Suprapubic skin (tissue), 4 donors: ENCODE data around the gene SCAANT1. TPM values are rescaled to one million over a fixed set of nuclear protein-coding genes. Genes with fewer than 3 reads are reported as not detected.

Experiments used
- DNase-seq, 2 donors: peaks; one replicate each; pipeline ENCODE4 v3.0.0-alpha.2; 2019; ENCODE audit warnings: low spot score in 2 of 2
- H3K27ac ChIP-seq: fragments of 200-600 bp; sonication (generic); one replicate; pipeline ENCODE4 v1.5.1; 2019
- H3K27me3 ChIP-seq: fragments of 200-600 bp; sonication (generic); one replicate; pipeline ENCODE4 v1.5.1; 2019
- H3K36me3 ChIP-seq: fragments of 200-600 bp; sonication (generic); one replicate; pipeline ENCODE4 v1.5.1; 2019
- H3K4me1 ChIP-seq: fragments of 200-600 bp; sonication (generic); one replicate; pipeline ENCODE4 v1.5.1; 2019
- H3K4me3 ChIP-seq: fragments of 200-600 bp; sonication (generic); one replicate; pipeline ENCODE4 v1.5.1; 2019; ENCODE audit warnings: mild to moderate bottlenecking
- H3K9me3 ChIP-seq: fragments of 200-600 bp; sonication (generic); one replicate; pipeline ENCODE4 v1.5.1; 2019
- EP300 ChIP-seq: sonication (generic); formaldehyde crosslinking; IDR thresholded peaks from one replicate; pipeline ENCODE4 v1.6.1; 2017; ENCODE audit warnings: antibody characterized with exemption
- POLR2A ChIP-seq, 2 donors: fragments of 450-650 bp; IDR thresholded peaks; one replicate each; pipeline ENCODE4 v1.6.1; 2017; ENCODE audit warnings: antibody characterized with exemption in 2 of 2, mild to moderate bottlenecking in 2 of 2, moderate library complexity in 2 of 2
- POLR2AphosphoS5 ChIP-seq, 3 donors: sonication (generic); formaldehyde crosslinking; IDR thresholded peaks; one replicate each; pipeline ENCODE4 v1.6.1; 2017; ENCODE audit warnings: antibody characterized with exemption in 3 of 3
- WGBS: methylation state at CpG from one replicate; pipeline ENCODE4 v1.1.5; 2018; 5-methylcytosine and 5-hydroxymethylcytosine counted together
- total RNA-seq, 4 donors: library from RNA; depleted of rRNA; stranded (reverse); fragments of >200 nt; gene quantifications; one replicate each; pipeline ENCODE4 v1.1.0, GENCODE V29; 2016
- TF ChIP-seq, protein P1 (sequence below), 2 donors: fragments of 200-600 bp in 1 of 2; fragments of 450-650 bp in 1 of 2; sonication (generic) in 1 of 2; IDR thresholded peaks; one replicate each; pipeline ENCODE4 v1.5.1; 2016 to 2019; ENCODE audit warnings: antibody characterized with exemption in 2 of 2, mild to moderate bottlenecking in 1 of 2, moderate library complexity in 1 of 2

The SCAANT1 gene
- total RNA-seq, 4 donors from 2014 or later = not detected

DNA sequence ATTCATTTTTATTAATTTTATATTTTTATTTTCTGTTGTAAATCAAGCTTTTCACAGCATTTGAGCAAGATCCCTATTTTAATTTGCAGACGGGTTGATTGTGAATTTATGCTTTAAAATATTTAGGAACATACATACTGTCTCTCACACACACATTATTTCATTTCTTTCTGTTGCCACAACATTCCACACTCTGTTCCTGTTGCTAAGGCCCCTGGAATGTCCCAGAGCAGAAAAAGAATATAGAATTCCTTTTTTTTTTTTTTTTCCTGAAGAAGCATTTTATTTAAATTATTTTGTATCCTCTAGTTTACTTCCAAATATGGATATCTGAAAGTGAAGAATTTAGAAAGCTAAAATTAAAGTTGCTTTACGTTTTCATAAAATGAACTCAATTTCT, 36.8 kb upstream of the SCAANT1 start:
- Histone ChIP-seq H3K36me3 (no peaks in the 10 kb centered on the region), H3K4me3 (no peak overlapping the region), H3K9me3 (no peaks in the 10 kb centered on the region), H3K4me1 (peaks cover 20% of the 10 kb centered on the region), H3K27ac (no peak overlapping the region), H3K27me3 (no peaks in the 10 kb centered on the region)
- no peak for DNase-seq
- 76% methylated on average over 2 of the region's 2 CpGs for WGBS
- TF ChIP-seq POLR2A (IDR thresholded peaks at IDR 0.05) (no peak), EP300 (no peak), POLR2AphosphoS5 (IDR thresholded peaks at IDR 0.05) (no peak)
- TF ChIP-seq, protein P1, sequence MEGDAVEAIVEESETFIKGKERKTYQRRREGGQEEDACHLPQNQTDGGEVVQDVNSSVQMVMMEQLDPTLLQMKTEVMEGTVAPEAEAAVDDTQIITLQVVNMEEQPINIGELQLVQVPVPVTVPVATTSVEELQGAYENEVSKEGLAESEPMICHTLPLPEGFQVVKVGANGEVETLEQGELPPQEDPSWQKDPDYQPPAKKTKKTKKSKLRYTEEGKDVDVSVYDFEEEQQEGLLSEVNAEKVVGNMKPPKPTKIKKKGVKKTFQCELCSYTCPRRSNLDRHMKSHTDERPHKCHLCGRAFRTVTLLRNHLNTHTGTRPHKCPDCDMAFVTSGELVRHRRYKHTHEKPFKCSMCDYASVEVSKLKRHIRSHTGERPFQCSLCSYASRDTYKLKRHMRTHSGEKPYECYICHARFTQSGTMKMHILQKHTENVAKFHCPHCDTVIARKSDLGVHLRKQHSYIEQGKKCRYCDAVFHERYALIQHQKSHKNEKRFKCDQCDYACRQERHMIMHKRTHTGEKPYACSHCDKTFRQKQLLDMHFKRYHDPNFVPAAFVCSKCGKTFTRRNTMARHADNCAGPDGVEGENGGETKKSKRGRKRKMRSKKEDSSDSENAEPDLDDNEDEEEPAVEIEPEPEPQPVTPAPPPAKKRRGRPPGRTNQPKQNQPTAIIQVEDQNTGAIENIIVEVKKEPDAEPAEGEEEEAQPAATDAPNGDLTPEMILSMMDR (IDR thresholded peaks at IDR 0.05) = no peak

DNA sequence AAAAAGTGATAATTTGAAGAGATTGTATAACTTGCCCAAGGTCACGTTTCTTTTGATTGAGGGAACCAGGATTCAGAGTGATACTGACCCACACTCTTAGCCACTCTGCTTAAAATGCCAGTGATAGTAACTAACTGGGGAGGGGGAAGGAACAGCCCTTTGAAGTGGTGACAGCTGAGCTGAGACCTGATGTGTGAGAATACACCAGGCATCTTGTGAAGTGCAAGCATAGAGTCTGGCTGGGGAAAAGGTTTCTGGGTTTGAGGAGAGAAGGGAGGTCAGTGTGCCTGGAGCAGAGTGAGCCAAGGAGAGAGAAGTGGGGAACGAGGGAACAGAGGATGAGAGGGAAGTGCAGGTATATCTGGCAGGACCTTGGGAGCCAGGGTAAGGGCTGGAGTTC, 35.4 kb upstream of the SCAANT1 start:
- TF ChIP-seq POLR2A (IDR thresholded peaks at IDR 0.05) = no peak
- no peak for TF ChIP-seq EP300
- TF ChIP-seq, protein P1 (IDR thresholded peaks at IDR 0.05) = no peak
- TF ChIP-seq POLR2AphosphoS5 (IDR thresholded peaks at IDR 0.05) = no peak
- no peak overlapping the region for H3K4me3 ChIP-seq
- no peak for DNase-seq
- peaks cover 20% of the 10 kb centered on the region for H3K4me1 ChIP-seq
- H3K27me3 ChIP-seq = no peaks in the 10 kb centered on the region
- no peak overlapping the region for H3K27ac ChIP-seq
- 81% methylated on average over 2 of the region's 2 CpGs for WGBS
- no peaks in the 10 kb centered on the region for H3K9me3 ChIP-seq
- H3K36me3 ChIP-seq = no peaks in the 10 kb centered on the region

DNA sequence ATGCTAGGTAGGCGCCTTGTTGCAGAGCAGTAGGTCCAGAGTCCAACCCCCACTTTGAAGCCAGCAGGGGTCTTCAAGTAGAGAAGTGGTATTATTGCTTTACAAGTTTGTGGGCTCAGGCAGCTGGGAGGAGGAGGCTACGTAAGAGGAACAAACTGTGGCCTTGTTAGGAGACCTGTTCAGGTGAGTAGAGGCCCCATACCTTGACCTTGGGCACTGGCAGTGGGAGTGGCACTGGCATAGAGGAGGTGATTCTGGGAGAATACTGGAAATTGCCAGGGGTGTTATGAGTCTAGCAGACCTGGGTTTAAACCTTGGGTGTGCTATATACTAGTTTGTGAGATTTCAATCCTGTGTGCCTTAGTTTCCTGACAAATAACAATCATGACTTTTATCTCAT, 34.6 kb upstream of the SCAANT1 start:
- H3K4me1 ChIP-seq = peaks cover 12% of the 10 kb centered on the region
- 100% methylated on average over 2 of the region's 2 CpGs for WGBS

DNA sequence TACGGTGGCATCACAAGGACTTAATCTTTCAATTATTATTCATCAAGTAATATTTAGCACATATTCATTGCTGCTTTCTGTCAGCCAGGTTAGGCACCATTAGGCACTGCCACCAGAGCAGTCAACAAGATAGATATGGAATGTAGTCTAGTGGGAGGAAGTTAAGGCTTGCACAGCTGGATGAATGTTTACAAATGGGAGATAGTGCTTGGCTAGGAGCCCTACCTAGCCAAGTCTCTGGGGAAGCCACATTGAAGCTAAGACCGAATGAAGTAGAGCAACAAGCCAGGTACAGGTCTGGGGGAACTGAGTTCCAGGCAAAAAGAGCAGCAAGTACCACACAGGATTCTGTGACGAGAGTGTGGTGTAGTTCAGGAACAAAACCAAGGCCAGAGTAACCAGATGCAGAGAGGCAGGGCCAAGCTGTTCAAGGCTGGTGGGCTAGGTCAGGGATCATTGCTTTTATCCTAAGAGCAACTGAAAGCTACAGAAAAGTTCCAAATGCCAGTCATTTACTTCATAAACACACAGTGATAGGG, 33.4 kb upstream of the SCAANT1 start:
- H3K4me1 ChIP-seq = peaks cover 2% of the 10 kb centered on the region
- no peak overlapping the region for H3K4me3 ChIP-seq
- 77% methylated on average over 3 of the region's 3 CpGs for WGBS
- TF ChIP-seq POLR2A (IDR thresholded peaks at IDR 0.05) (no peak), EP300 (no peak), POLR2AphosphoS5 (IDR thresholded peaks at IDR 0.05) (no peak)
- TF ChIP-seq, protein P1 (IDR thresholded peaks at IDR 0.05) = no peak
- no peaks in the 10 kb centered on the region for H3K36me3 ChIP-seq
- no peaks in the 10 kb centered on the region for H3K27me3 ChIP-seq
- no peaks in the 10 kb centered on the region for H3K9me3 ChIP-seq
- no peak for DNase-seq
- no peak overlapping the region for H3K27ac ChIP-seq

More for the DNA sequence above, 34.6 kb upstream of the SCAANT1 start:
- TF ChIP-seq, protein P1 (IDR thresholded peaks at IDR 0.05) = no peak
- TF ChIP-seq POLR2A (IDR thresholded peaks at IDR 0.05) (no peak), POLR2AphosphoS5 (IDR thresholded peaks at IDR 0.05) (no peak), EP300 (no peak)
- no peaks in the 10 kb centered on the region for H3K27me3 ChIP-seq
- DNase-seq = no peak
- no peaks in the 10 kb centered on the region for H3K9me3 ChIP-seq
- H3K36me3 ChIP-seq = no peaks in the 10 kb centered on the region
- no peak overlapping the region for H3K4me3 ChIP-seq
- H3K27ac ChIP-seq = no peak overlapping the region

DNA sequence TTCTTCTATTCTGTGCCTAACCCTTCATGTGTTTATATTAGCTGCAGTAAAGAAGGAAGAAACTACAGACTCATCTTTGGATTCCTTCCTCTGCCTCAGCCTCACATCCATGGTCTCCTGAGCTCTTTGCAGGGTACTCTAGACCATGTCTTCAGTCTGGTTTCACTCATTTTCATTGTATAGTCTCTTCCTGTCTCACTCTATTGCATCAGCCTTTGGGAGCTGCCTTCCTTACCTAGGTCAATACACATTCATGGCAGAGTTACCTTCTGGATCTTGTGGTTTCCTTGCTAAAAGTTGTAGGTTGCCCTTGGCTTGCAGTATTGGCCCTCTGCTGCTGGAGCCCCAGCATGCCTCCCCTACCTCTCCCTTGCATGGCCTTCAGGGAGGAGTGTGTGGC, 31.5 kb upstream of the SCAANT1 start:
- H3K4me3 ChIP-seq = no peak overlapping the region
- no peak for DNase-seq
- H3K4me1 ChIP-seq = peaks cover 3% of the 10 kb centered on the region

More for the DNA sequence above, 31.5 kb upstream of the SCAANT1 start:
- H3K9me3 ChIP-seq = no peaks in the 10 kb centered on the region
- no peak overlapping the region for H3K27ac ChIP-seq
- no peaks in the 10 kb centered on the region for H3K27me3 ChIP-seq
- H3K36me3 ChIP-seq = no peaks in the 10 kb centered on the region
- TF ChIP-seq POLR2A (IDR thresholded peaks at IDR 0.05) = no peak
- TF ChIP-seq, protein P1 (IDR thresholded peaks at IDR 0.05) = no peak
- no peak for TF ChIP-seq EP300
- TF ChIP-seq POLR2AphosphoS5 (IDR thresholded peaks at IDR 0.05) = no peak
